ENCODE measurements around the gene LHFPL2.

Gene LHFPL2

GRCh38 chr5:78605611-78606010 lies 43.0 kb downstream of the LHFPL2 start:
- DNase-seq (ENCODE audit: low read depth) = no peak
- no peak for TF ChIP-seq POLR2A (IDR thresholded peaks at IDR 0.05; ENCODE audit: extremely low read depth, insufficient read length)
- no peak for TF ChIP-seq MYC (IDR thresholded peaks at IDR 0.05; ENCODE audit: low read depth, low read length)
- TF ChIP-seq CTCF (IDR thresholded peaks at IDR 0.05; ENCODE audit: low read depth, low read length) = no peak
- TF ChIP-seq MAX (IDR thresholded peaks at IDR 0.05; ENCODE audit: low read depth, low read length) = no peak
- no peak overlapping the region for H3K4me3 ChIP-seq (ENCODE audit: low read depth, low read length)

- TF ChIP-seq MAX (IDR thresholded peaks at IDR 0.05; ENCODE audit: low read depth, low read length) = no peak
- no peak for TF ChIP-seq MYC (IDR thresholded peaks at IDR 0.05; ENCODE audit: low read depth, low read length)
- TF ChIP-seq POLR2A (IDR thresholded peaks at IDR 0.05; ENCODE audit: extremely low read depth, insufficient read length) = no peak
- TF ChIP-seq CTCF (IDR thresholded peaks at IDR 0.05; ENCODE audit: low read depth, low read length) = no peak
- no peak overlapping the region for H3K4me3 ChIP-seq (ENCODE audit: low read depth, low read length)
- DNase-seq (ENCODE audit: low read depth) = no peak
Measured at GRCh38 chr5:78604689-78605285, 43.8 kb downstream of the LHFPL2 start.

GRCh38 chr5:78603636-78604175 lies 44.9 kb downstream of the LHFPL2 start:
- H3K4me3 ChIP-seq (ENCODE audit: low read depth, low read length) = no peak overlapping the region
- DNase-seq (ENCODE audit: low read depth) = no peak
- TF ChIP-seq CTCF (IDR thresholded peaks at IDR 0.05; ENCODE audit: low read depth, low read length) = no peak
- no peak for TF ChIP-seq MYC (IDR thresholded peaks at IDR 0.05; ENCODE audit: low read depth, low read length)
- TF ChIP-seq POLR2A (IDR thresholded peaks at IDR 0.05; ENCODE audit: extremely low read depth, insufficient read length) = no peak
- no peak for TF ChIP-seq MAX (IDR thresholded peaks at IDR 0.05; ENCODE audit: low read depth, low read length)

GRCh38 chr5:78602400-78602799 lies 46.2 kb downstream of the LHFPL2 start:
- TF ChIP-seq MAX (IDR thresholded peaks at IDR 0.05; ENCODE audit: low read depth, low read length) = no peak
- no peak for TF ChIP-seq POLR2A (IDR thresholded peaks at IDR 0.05; ENCODE audit: extremely low read depth, insufficient read length)
- TF ChIP-seq MYC (IDR thresholded peaks at IDR 0.05; ENCODE audit: low read depth, low read length) = no peak
- no peak for TF ChIP-seq CTCF (IDR thresholded peaks at IDR 0.05; ENCODE audit: low read depth, low read length)
- no peak for DNase-seq (ENCODE audit: low read depth)
- no peak overlapping the region for H3K4me3 ChIP-seq (ENCODE audit: low read depth, low read length)

- TF ChIP-seq CTCF (IDR thresholded peaks at IDR 0.05; ENCODE audit: low read depth, low read length) = no peak
- TF ChIP-seq MAX (IDR thresholded peaks at IDR 0.05; ENCODE audit: low read depth, low read length) = no peak
- TF ChIP-seq POLR2A (IDR thresholded peaks at IDR 0.05; ENCODE audit: extremely low read depth, insufficient read length) = no peak
- no peak for TF ChIP-seq MYC (IDR thresholded peaks at IDR 0.05; ENCODE audit: low read depth, low read length)
- no peak for DNase-seq (ENCODE audit: low read depth)
- no peak overlapping the region for H3K4me3 ChIP-seq (ENCODE audit: low read depth, low read length)
Measured at GRCh38 chr5:78601559-78602314, 46.8 kb downstream of the LHFPL2 start.
